Naive thymus-derived CD4-positive, alpha-beta T cell (primary cell): ENCODE results near the gene WNT8A. TPM values are rescaled to one million over a fixed set of nuclear protein-coding genes. Genes with fewer than 3 reads are reported as not detected.

Experiments
- ATAC-seq: fragments of 150-1000 bp; cut with Tn5 transposase; 2 replicates; pipeline ENCODE4 v1.10.0; 2021; ENCODE audit warnings: mild to moderate bottlenecking, moderate library complexity
- CTCF ChIA-PET: fragments of 350-600 bp; sonication (Branson Sonifier 250); formaldehyde crosslinking; loops from one replicate; lab custom pipeline; 2021; ENCODE audit warnings: antibody characterized with exemption; lab: Charles Lee
- POLR2A ChIA-PET: fragments of 350-600 bp; sonication (Branson Sonifier 250); formaldehyde crosslinking; loops from one replicate; lab custom pipeline; 2021; ENCODE audit warnings: antibody characterized with exemption, inconsistent platforms; lab: Charles Lee
- DNase-seq, 9 donors: peaks; one replicate each; pipeline versions ENCODE4 v3.0.0 to v3.0.0-alpha.2; 2020 to 2022; ENCODE audit warnings: mixed read lengths in 1 of 9
- H3K27ac ChIP-seq: one replicate; pipeline ENCODE4 v1.7.0; 2013; ENCODE audit warnings: mild to moderate bottlenecking, low read depth, low read length, moderate library complexity
- H3K27me3 ChIP-seq, 2 donors: one replicate each; pipeline ENCODE4 v1.7.0; 2013; ENCODE audit warnings: low read length in 2 of 2, mild to moderate bottlenecking in 2 of 2, moderate library complexity in 2 of 2; ENCODE audit not compliant: control insufficient read depth in 2 of 2, insufficient read depth in 2 of 2
- H3K36me3 ChIP-seq, 3 experiments: 1 replicate in 2 of 3; 2 replicates in 1 of 3; pipeline ENCODE4 v1.7.0; 2013; ENCODE audit warnings: low read length in 3 of 3, mild to moderate bottlenecking in 3 of 3, moderate library complexity in 1 of 3; ENCODE audit not compliant: insufficient read depth in 3 of 3, control insufficient read depth in 2 of 3
- H3K4me1 ChIP-seq, 2 donors: one replicate each; pipeline ENCODE4 v1.7.0; 2013; ENCODE audit warnings: low read length in 2 of 2, mild to moderate bottlenecking in 2 of 2, moderate library complexity in 1 of 2; ENCODE audit not compliant: control insufficient read depth in 2 of 2, insufficient read depth in 2 of 2
- H3K4me3 ChIP-seq: 2 replicates; pipeline ENCODE4 v1.7.0; 2013; ENCODE audit warnings: mild to moderate bottlenecking, low read length
- H3K9me3 ChIP-seq, 3 experiments: 1 replicate in 2 of 3; 2 replicates in 1 of 3; pipeline ENCODE4 v1.7.0; 2013; ENCODE audit warnings: low read length in 3 of 3; ENCODE audit not compliant: control insufficient read depth in 2 of 3
- H3K27ac Mint-ChIP-seq, 9 donors: one replicate each; pipeline ENCODE4 v1.8.0; 2020 to 2022; ENCODE audit warnings: mixed read lengths in 9 of 9, mild to moderate bottlenecking in 8 of 9, moderate library complexity in 5 of 9, inconsistent platforms in 2 of 9
- H3K27me3 Mint-ChIP-seq, 5 donors: one replicate each; pipeline ENCODE4 v1.8.0; 2021 to 2022; ENCODE audit warnings: mixed read lengths in 5 of 5, mild to moderate bottlenecking in 1 of 5
- H3K36me3 Mint-ChIP-seq, 5 donors: one replicate each; pipeline ENCODE4 v1.8.0; 2020 to 2022; ENCODE audit warnings: mixed read lengths in 5 of 5, mild to moderate bottlenecking in 3 of 5, inconsistent platforms in 1 of 5
- H3K4me1 Mint-ChIP-seq, 7 donors: one replicate each; pipeline ENCODE4 v1.8.0; 2020 to 2022; ENCODE audit warnings: mixed read lengths in 7 of 7, mild to moderate bottlenecking in 3 of 7, inconsistent platforms in 1 of 7
- H3K4me3 Mint-ChIP-seq, 10 donors: one replicate each; pipeline ENCODE4 v1.8.0; 2020 to 2022; ENCODE audit warnings: mild to moderate bottlenecking in 10 of 10, mixed read lengths in 10 of 10, moderate library complexity in 6 of 10, inconsistent platforms in 2 of 10
- H3K9me3 Mint-ChIP-seq, 11 donors: one replicate each; pipeline ENCODE4 v1.8.0; 2020 to 2022; ENCODE audit warnings: mixed read lengths in 11 of 11, mild to moderate bottlenecking in 4 of 11, inconsistent platforms in 1 of 11, moderate library complexity in 1 of 11
- intact Hi-C, 2 donors: fragments of 100-400 bp; cut with micrococcal nuclease; formaldehyde crosslinking; loops; one replicate each; pipeline ENCODE4 v1.15.1; 2023
- polyA plus RNA-seq, 2 donors: library from polyadenylated mRNA; unstranded; fragments of 300-500 nt; fragmentation: Illumina TruSeq; gene quantifications; one replicate each; pipeline ENCODE4 v1.2.3, GENCODE V29; 2021
- total RNA-seq, 6 experiments: library from RNA in 5 of 6; stranded (reverse) in 5 of 6; gene quantifications; 1 replicate in 5 of 6; 2 replicates in 1 of 6; pipeline ENCODE4 v1.2.3 and lab custom pipeline; 2021 to 2026

Gene WNT8A
- total and polyA plus RNA-seq, 7 experiments from 2014 or later, result not detected

DNA sequence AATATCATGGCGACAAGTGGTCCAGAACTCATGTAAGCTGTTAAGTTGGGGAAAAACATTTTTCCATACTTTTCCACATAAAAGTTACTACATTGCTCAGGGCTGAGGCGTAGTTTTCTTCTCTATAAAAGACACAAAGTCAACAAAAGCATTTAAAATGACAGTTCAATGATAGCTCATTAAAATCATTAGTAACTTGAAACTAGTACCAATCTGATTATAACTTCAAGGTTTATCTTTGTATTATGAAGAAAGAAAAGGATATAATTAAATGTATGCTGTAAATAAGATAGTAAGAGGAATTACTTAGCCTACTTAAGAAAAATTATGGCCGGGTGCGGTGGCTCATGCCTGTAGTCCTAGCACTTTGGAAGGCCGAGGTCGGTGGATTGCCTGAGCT is 45.5 kb downstream of the WNT8A start:
- intact Hi-C loops, result no loop called here
- no peak overlapping the region for H3K4me3 Mint-ChIP-seq

DNA sequence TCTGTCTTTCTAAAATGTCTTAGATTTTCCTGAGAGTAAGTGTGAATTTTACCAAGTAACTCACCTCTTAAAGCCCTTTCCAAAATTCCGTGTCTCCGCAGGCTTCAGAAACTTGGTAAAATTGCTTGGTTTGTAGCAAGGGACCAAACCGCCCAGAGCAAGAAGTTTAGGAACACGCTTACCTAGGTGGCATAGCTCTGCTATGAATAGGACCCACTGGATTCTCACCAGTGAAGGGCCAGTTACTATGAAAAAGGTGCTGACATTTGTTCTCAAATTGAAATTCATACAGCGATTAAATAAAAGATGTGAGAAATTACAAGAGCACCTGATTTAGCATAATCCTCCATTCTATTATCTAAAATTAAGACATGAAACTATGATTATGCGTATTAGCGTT is 48.7 kb downstream of the WNT8A start:
- H3K9me3 ChIP-seq, result no peaks in the 10 kb centered on the region
- peaks cover 0 to 5% (median 0%) of the 10 kb centered on the region in 7 donors for H3K4me1 Mint-ChIP-seq
- H3K27ac ChIP-seq, result no peak overlapping the region
- intact Hi-C loops, result no loop called here
- H3K36me3 Mint-ChIP-seq, result no peaks in the 10 kb centered on the region
- CTCF ChIA-PET, result interaction anchor here (0.6 to 4.0 kb wide), 10 partner anchors 8 to 353 kb away, joined by 3 to 53 read pairs (median 6); no protein-coding TSS in a partner anchor
- peak overlapping the region in 6 of 10 donors; percentile 61 to 85 (median 78) for H3K4me3 Mint-ChIP-seq
- peaks cover 11 to 21% (median 18%) of the 10 kb centered on the region in 5 donors for H3K27me3 Mint-ChIP-seq
- H3K27me3 ChIP-seq, result no peaks in the 10 kb centered on the region
- no peak overlapping the region for H3K27ac Mint-ChIP-seq
- ATAC-seq (no peak), DNase-seq (no peak)
- POLR2A ChIA-PET, result interaction anchor here (0.6 to 2.1 kb wide), 3 partner anchors 56 to 1055 kb away, joined by 3 to 10 read pairs (median 3); no protein-coding TSS in a partner anchor
- no peaks in the 10 kb centered on the region for H3K9me3 Mint-ChIP-seq
- H3K4me1 ChIP-seq, result no peaks in the 10 kb centered on the region
- H3K36me3 ChIP-seq, result no peaks in the 10 kb centered on the region
- no peak overlapping the region for H3K4me3 ChIP-seq

More for the DNA sequence above, 45.5 kb downstream of the WNT8A start:
- H3K4me1 ChIP-seq, result no peaks in the 10 kb centered on the region
- POLR2A ChIA-PET, result no interaction called here
- H3K4me3 ChIP-seq, result no peak overlapping the region
- no peak overlapping the region for H3K27ac ChIP-seq
- DNase-seq (no peak), ATAC-seq (no peak)
- H3K27me3 ChIP-seq, result no peaks in the 10 kb centered on the region
- peaks cover 0 to 5% (median 0%) of the 10 kb centered on the region in 7 donors for H3K4me1 Mint-ChIP-seq
- CTCF ChIA-PET, result interaction anchor here (0.7 to 2.7 kb wide), 3 partner anchors 52 to 469 kb away, joined by 3 to 22 read pairs (median 3); no protein-coding TSS in a partner anchor
- no peaks in the 10 kb centered on the region for H3K9me3 Mint-ChIP-seq
- H3K36me3 ChIP-seq, result no peaks in the 10 kb centered on the region
- peaks cover 0 to 17% (median 4%) of the 10 kb centered on the region in 5 donors for H3K27me3 Mint-ChIP-seq
- no peaks in the 10 kb centered on the region for H3K9me3 ChIP-seq
- no peak overlapping the region for H3K27ac Mint-ChIP-seq
- H3K36me3 Mint-ChIP-seq, result no peaks in the 10 kb centered on the region

- H3K36me3 Mint-ChIP-seq, result no peaks in the 10 kb centered on the region
- DNase-seq (no peak), ATAC-seq (no peak)
- no peak within 1 kb of the TSS for H3K4me3 Mint-ChIP-seq
- H3K27ac Mint-ChIP-seq, result no peak within 1 kb of the TSS
- ChIA-PET POLR2A (no interaction called here), CTCF (interaction anchor here (1.1 kb wide), 1 partner anchor 62 kb away, joined by 4 read pairs; no protein-coding TSS in a partner anchor)
- intact Hi-C loops, result no loop called here
- H3K9me3 ChIP-seq, result no peaks in the 10 kb centered on the region
- no peak within 1 kb of the TSS for H3K4me3 ChIP-seq
- H3K9me3 Mint-ChIP-seq, result no peaks in the 10 kb centered on the region
- peaks cover 0 to 3% (median 0%) of the 10 kb centered on the region in 7 donors for H3K4me1 Mint-ChIP-seq
- peaks cover 24 to 34% (median 26%) of the 10 kb centered on the region in 5 donors for H3K27me3 Mint-ChIP-seq
- peaks cover 0 to 5% of the 10 kb centered on the region in 2 donors for H3K27me3 ChIP-seq
- H3K36me3 ChIP-seq, result no peaks in the 10 kb centered on the region
- no peaks in the 10 kb centered on the region for H3K4me1 ChIP-seq
- no peak within 1 kb of the TSS for H3K27ac ChIP-seq
Observed at GRCh38 chr5:138138949-138139780, 55.3 kb downstream of the WNT8A start, which contains the start of gene NME5. NME5 (minus strand) TSS chr5:138139428; CDS start chr5:138138780, 648 bp downstream.

- Histone ChIP-seq H3K36me3 (no peaks in the 10 kb centered on the region), H3K27ac (no peak overlapping the region), H3K4me1 (no peaks in the 10 kb centered on the region), H3K27me3 (peaks cover 0 to 5% of the 10 kb centered on the region in 2 donors), H3K4me3 (no peak overlapping the region), H3K9me3 (no peaks in the 10 kb centered on the region)
- Mint-ChIP-seq H3K36me3 (no peaks in the 10 kb centered on the region), H3K4me1 (peaks cover 0 to 3% (median 0%) of the 10 kb centered on the region in 7 donors), H3K27me3 (peaks cover 24 to 34% (median 26%) of the 10 kb centered on the region in 5 donors), H3K4me3 (no peak overlapping the region), H3K27ac (no peak overlapping the region), H3K9me3 (no peaks in the 10 kb centered on the region)
- POLR2A ChIA-PET, result no interaction called here
- intact Hi-C loops, result no loop called here
- CTCF ChIA-PET, result interaction anchor here (1.1 kb wide), 1 partner anchor 63 kb away, joined by 4 read pairs; no protein-coding TSS in a partner anchor
- no peak for ATAC-seq
- no peak for DNase-seq
Observed at GRCh38 chr5:138139781-138140090, 55.9 kb downstream of the WNT8A start.

DNA sequence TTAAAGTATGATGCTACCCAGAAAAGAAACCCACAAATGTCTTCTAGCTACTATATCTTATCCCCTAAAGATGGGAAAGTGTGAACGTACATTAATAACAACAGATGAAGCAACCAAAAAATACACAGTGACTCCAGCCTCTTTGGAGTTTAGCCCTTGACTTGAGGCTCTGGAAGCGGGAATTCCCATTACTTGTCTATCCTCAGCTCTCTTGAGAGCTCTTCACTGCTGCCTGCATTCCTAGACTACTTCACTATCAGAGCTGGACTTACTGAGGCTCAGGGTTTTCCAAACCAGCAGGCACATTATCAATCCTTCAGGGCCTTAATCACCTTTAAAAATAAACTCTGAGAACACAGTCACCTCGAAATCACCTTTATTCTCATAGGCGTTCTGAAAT is 56.4 kb downstream of the WNT8A start:
- Mint-ChIP-seq H3K4me3 (no peak overlapping the region), H3K27me3 (peaks cover 24 to 34% (median 26%) of the 10 kb centered on the region in 5 donors), H3K9me3 (no peaks in the 10 kb centered on the region), H3K4me1 (peaks cover 0 to 3% (median 0%) of the 10 kb centered on the region in 7 donors), H3K36me3 (no peaks in the 10 kb centered on the region), H3K27ac (no peak overlapping the region)
- H3K9me3 ChIP-seq, result no peaks in the 10 kb centered on the region
- no peaks in the 10 kb centered on the region for H3K4me1 ChIP-seq
- peaks cover 0 to 5% of the 10 kb centered on the region in 2 donors for H3K27me3 ChIP-seq
- intact Hi-C loops, result no loop called here
- ATAC-seq, result no peak
- no peak overlapping the region for H3K4me3 ChIP-seq
- ChIA-PET POLR2A (no interaction called here), CTCF (interaction anchor here (1.1 kb wide), 1 partner anchor 63 kb away, joined by 4 read pairs; no protein-coding TSS in a partner anchor)
- DNase-seq, result no peak
- no peak overlapping the region for H3K27ac ChIP-seq
- H3K36me3 ChIP-seq, result no peaks in the 10 kb centered on the region
